HG03060 (cell line): ENCODE results near the gene C1orf174.

Source experiments
- ATAC-seq: cut with Tn5 transposase; IDR thresholded peaks from one replicate; pipeline ENCODE4 v1.9.1; 2021; ENCODE audit warnings: low read depth, moderate number of reproducible peaks; ENCODE audit not compliant: unreplicated experiment

The C1orf174 gene

DNA sequence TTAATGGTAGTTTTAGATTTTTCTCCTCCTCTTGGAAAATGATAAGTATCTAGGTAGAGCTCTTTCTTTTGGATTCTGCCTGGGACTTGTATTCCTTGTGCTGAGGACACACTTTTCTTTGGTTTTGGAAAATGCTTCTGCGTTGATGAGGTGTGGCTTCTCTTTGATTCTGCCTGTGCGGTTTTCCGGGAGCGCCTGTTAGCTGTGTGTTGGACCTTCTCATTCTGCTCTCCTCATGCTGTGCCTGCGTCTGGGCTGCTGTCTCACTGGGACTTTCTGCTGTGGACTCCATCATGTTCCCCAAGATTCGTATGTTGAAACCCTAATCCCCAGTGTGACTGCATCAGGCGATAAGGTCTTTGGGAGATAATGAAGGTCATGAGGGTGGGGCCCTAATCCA is 21.0 kb downstream of the C1orf174 start:
- ATAC-seq: no peak

DNA sequence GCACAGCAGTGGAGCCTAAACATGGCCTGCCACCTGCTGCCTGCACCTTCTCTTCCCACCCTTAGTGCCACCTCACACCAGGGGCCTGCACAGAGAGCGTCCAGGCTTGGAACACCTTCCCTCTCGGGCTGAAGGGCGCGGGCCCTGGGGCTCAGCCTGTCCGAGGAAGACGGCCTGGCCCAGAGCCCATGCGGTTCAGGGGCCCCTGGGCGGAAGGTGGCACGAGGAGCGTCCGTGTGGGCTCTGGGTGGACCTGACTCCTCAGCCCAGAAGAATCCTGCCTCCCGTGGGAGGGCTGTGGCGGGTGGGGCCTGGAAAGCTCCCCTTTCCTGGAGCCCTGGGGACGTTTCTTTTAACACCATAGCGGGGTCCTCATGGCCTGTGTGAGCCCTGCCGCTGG is 23.4 kb downstream of the C1orf174 start:
- no peak for ATAC-seq

DNA sequence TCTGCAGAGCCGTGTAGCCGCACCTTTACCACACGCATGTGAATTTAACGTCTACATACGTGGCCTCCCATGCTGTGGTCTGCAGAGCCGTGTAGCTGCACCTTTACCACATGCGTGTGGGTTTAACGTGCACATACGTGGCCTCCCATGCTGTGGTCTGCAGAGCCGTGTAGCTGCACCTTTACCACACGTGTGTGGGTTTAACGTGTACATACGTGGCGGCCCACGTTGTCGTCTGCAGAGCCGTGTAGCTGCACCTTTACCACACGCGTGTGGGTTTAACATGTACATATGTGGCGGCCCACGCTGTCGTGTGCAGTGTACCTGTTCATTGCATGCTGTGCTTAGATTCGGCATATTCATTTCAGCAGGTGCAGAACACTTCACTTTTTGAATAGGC is 25.3 kb downstream of the C1orf174 start:
- no peak for ATAC-seq

DNA sequence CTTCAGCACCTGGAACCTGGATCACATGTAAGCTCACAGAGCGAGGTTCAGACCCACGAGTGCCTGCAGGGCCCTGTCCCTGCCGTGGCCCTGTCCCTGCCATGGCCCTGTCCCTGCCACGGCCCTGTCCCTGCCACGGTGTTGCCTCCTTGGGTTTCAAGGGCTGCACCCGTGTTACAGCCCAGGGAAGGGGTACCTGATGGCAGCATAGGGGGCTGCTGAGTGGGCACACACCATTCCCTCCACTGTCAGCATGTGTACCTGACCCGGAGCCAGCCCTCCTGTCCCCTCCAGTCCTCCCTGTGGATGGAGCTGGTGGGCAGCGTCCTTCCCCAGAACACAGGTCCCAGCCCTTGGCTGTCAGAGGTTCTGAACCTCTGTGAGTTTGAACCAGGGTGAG is 27.5 kb downstream of the C1orf174 start:
- no peak for ATAC-seq

DNA sequence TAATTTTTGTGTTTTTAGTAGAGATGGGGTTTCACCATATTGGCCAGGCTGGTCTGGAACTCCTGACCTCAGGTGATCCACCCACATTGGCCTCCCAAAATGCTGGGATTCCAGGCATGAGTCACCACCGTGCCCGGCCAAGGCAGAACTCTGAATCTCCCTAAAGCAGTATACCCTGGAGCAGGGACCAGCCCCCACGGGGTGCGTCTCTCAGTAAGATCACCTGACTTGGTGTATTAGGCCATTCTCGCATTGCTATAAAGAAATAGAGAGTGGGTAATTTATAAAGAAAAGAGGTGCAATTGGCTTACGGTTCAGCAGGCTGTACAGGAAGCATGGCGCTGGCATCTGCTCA is 28.6 kb downstream of the C1orf174 start:
- no peak for ATAC-seq

DNA sequence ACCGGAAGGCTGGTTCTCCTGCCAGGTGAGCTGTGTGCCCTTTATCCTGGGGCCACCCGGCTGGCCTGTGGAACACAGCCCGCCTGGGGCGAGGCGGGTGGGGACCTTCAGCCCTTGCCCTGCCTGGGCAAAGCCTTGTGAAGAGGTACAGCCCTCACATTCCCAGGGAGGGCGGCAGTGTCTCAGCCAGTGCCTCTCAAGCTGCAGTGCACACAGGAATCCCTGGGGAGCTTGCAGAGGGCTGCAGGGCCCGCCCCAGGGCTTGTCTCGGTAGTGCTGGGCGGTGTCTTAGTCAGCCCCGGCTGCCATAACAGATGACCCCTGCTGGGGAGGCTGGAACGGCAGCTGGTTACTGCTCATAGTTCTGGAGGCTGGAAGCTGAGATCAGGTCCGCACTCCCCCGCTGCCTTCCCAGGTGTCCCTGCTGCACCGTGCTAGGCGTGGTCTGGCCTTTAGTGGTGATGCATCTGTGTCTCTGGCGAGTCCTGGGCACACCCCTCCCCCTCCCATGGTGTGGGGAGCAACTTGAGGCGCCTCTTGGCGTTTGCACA is 30.2 kb downstream of the C1orf174 start:
- ATAC-seq: no peak

DNA sequence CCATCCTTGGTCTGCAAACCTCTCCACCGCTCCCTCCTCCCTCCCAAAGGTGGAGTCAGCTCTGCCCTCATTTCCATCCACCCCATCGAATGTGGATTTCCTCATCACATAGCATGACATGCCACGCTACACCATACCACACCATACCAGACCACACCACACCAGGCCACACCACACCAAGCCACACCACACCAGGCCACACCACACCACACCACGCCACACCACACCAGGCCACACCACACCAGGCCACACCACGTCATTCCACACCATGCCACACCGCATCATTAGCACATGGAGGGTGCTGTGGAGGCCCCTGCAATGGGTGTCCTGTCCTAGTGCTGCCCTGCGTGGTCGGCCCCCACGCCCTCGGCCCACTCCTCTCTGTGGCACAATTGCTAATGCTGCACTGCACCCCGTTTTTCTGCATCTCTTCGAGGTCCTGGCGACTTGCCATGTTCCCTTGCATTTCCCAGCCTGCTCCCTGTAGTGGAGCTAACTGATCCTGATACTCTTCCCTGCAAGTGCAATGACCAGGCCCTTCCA is 31.5 kb downstream of the C1orf174 start:
- no peak for ATAC-seq

DNA sequence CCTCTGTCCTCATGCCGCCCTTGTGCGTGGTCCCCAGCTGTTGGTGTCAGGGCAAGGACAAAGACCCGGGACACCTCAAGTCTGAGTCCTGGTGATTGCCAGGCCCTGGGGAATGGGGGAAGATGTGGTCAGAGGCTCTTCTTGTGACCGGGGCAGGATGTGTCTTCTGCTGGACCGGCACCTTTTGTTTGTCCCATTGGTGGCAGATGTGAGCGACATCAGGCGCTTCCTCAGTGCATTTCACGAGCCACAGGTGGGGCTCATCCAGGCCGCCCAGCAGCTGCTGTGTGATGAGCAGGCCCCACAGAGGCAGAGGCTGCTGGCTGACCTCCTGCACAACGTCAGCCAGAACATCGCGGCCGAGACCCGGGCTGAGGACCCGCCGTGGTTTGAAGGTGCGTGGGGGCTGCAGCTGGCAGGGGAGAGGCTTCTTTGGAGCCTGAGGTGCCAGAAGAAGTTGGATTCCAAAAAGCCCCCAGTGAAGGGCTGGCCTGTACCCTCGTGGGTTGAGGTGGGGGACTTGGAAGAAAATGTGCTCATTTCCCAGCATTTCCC is 34.4 kb downstream of the C1orf174 start:
- no peak for ATAC-seq

DNA sequence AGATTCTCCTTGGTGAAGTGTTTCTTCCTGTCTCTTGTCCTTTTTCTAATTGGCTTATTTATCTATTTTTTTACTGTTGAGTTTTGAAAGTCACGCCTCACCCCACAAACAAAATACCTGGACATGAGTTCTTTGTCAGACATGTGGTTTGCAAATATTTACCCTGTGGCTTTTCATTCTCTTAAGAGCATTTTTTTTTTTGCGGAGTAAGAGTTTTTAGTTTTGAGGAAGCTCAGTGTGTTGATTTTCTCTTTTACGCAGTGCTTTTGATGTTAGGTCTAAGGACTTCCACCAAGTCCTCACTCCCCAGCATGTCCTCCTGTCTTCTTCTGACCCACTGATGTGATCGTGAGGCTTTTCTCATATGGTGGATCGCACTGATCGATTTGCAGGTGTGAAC is 35.2 kb downstream of the C1orf174 start:
- ATAC-seq: no peak

DNA sequence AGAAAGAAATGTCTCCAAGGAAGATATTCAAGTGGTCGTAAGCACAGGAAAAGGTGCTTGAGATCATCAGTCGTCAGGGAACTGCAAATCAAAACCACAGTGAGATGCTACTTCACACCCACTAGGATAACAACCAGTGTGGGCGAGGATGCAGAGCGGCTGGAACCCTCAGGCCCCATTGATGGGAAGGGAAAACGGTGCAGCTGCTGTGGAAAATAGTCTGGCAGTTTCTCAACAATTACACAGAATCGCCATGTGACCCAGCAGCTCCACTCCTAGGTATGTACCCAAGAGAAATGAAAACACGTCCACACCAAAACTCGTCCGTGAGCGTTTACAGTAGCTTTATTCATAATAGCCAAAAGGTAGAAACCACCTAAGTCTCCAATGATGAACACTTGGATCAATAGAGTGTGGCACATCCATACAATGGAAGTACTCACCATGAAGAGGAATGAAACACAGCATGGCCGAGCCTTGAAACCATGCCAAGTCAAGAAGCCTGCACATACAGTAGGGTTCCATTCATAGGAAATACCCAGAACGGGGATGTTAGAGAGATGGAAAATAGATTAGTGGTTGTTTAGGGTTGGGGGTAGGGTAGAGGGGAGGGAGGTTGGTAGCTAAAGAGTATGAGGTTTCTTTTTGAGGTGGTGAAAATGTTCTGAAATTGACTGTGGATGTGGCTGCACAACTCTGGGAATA is 36.7 kb downstream of the C1orf174 start:
- ATAC-seq: no peak

DNA sequence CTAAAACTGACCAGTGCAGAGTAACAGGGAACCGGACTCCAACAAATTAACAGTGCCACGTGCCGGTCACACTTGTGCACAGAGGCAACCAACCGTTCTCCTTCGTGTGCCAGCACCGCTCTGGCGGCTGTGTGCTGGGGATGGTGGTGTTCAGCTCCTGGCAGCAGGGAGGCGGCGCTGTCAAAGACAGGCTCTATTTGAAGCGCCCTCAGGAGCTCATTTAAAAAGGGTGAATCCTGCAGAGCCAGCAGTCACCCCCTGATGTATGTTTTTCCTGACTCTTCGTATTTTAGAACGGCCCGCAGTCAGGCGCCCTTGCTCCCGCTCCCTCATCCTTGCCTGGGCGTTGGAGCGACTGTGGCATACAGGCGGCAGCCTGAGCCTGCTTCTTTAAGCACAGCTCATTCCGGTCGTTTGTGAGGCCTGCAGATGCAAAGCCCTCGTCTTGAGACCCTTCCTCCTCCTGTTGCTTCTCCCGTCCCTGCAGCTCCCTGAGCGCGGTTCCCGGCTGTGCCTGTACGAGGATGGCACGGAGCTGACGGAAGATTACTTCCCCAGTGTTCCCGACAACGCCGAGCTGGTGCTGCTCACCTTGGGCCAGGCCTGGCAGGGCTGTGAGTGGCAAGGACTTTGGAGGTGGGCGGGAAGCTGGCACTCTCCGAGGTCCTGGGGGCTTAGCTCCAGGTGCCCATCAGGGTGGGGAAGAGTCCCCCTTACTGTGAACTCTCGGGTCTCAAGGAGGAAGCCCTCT is 41.7 kb downstream of the C1orf174 start:
- ATAC-seq: no peak

DNA sequence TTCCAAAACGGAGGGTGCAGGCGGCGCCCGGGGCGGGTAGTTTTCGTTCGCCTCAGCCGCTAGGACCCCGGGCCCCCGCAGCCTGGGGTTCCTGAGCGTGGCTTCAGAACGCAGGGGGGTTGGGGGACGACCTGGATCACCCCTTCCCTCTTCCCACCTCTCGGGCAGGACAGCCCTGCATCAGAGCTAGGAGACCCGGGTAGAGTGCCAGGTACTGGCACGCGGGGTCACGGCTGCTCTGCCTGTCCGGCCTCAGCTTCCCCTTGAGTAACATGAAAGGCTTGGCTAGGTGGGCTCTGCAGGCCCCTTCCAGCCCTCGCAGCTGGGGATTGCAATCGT is 42.3 kb downstream of the C1orf174 start:
- no peak for ATAC-seq

DNA sequence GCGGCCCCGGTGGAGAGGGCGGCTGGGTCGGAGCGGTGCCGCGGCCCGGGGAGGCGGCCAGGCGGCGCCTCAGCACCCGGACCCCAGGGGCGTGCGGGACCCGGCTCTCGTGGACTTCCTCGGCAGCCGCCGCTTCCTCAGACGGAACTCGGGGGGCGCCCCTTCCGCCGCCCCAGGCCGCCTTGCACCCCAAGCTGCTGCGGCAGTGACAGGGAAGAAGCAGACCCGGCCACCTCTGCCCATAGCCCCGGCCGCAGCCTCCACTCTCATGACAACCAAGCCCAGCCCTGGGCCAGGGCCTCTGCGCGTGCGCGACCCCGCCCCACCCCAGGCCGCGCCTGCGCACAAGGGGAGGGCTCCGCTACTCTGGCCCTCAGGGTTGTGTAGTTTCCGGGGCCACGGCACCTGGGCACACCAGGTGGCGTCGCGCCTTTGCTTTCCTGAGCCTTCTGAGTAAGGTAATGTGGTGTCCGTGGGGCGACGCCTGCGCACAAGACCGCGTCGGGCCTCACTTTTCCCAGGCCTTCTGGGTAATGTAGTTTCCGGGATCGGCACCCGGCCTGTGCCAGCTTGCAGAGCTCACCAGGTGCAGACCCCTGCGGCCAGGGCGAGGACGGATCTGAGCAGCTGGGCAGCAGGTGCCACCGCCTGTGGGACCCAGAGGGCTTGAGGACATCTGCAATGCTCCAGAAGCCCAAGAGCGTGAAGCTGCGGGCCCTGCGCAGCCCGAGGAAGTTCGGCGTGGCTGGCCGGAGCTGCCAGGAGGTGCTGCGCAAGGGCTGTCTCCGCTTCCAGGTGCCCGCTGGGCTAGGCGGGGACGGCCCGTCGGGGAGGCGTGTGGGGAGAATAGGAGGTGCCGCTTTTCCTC is 42.9 kb downstream of the C1orf174 start, which contains the start of the genes CEP104 and DFFB:
Gene CEP104, minus strand, starts transcription at position 289 of the 868 bp plus-strand sequence. CDS start 4,804 bp downstream, outside the sequence.
Gene DFFB, plus strand, starts transcription at position 554 of the 868 bp plus-strand sequence. Its CDS starts 128 bp downstream, at position 682.
- ATAC-seq: peak; percentile 93

DNA sequence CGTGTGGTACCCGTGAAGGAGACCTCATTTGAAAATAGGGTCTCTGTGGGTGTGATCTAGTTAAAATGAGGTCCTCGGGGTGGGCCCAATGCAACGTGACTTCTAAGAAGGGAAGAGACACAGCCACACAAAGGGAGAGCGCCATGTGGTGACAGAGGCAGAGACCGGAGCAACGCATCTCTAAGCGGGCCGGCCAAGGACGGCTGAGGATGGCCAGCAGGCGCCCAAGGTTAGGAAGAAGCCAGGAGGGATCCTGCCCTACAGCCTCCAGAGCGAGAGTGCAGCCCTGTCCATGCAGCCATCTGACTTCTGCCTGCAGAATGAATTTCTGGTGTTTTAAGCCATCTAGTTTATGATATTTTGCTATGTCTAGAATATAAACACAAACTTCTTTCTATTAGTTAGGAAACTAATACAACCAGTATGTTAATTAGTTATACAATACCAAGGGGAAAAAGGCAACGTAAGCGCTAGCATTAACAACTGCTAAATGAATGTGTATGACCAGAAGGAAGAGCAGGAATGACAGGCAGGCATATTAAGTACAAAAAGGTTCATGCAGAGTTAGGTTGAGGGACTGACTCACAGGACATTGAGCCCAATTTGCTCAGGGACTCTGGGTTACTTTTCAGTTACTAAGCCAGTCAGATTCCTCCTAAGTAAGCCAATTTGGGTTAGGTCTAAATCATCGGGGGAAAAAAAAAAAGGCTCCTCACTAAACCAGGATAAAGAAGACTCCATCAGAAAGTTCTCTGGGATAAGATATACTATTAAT is 47.2 kb downstream of the C1orf174 start:
- no peak for ATAC-seq

DNA sequence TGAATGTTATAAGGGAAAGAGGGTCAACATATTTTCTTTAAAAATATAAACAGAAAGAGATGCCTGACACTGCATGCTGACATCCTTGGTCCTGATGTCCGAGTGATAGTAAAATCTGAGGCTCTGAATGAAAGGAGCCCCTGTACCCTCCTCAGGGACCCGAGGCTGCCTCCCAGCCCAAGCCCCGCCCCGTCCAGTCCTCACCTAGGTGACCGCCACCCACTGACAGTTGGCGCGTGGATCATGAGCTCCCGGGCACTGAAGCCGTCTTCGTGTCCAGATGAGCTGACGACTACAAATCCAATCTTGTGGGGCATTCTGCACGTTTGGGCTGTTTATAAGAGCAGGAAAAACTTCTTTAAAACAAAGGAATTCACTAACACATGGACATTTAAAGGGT is 48.0 kb downstream of the C1orf174 start:
- ATAC-seq: no peak

DNA sequence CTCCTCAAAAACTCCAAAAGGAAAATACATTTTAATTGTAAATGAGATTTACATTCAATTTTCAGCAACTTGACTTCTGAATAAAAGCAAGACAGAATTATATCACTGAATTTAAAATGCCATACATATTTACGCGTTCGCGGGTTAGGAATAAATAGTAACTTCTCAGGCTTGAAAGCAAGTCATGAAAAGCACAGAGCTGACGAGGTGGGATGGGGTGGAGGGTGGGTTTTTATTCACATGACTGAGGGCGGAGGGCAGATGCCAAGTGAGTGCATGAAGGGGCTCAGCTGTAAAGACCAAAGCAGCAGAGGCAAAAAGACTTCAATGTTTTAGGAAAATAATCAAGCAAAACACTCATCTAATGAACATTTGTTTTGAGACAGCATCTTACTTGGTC is 48.8 kb downstream of the C1orf174 start:
- ATAC-seq: no peak

DNA sequence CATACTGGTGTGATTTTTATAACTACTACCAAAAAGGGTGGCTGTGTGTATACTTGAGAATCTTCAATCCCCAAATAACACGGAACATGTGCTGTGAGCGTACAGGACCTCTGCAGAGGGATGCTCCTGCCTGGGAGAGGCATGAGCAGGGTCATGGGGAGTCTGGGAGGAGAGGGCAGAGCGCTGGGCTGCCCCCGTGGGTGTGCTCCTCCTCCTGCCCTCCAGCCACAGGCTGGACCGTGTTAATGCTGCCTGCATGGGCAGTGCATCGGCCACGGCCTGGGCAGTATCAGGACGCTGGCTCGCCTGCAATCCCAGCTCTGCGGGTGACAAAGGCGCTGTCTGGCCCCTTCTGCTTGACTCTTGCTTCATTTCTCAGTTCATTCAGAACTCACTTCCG is 49.2 kb downstream of the C1orf174 start:
- ATAC-seq: no peak

DNA sequence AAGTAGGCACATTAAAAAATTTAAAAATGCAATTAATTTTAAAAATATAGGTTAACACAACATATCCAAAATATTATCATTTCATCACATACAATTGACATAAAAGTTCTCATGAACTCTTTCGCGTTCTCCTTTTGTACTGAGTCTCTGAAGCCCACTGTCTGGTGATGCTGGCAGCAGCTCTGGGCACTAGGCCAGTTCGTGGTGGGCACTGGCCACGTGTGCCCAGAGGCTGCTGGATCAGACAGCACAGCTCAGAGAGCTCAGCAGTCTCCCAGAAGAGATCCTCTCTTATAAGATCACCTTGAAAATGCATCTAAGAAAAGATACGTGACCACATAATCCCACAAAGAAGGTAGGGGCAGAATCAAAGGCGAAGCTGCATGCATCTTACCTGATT is 53.0 kb downstream of the C1orf174 start:
- ATAC-seq: no peak

DNA sequence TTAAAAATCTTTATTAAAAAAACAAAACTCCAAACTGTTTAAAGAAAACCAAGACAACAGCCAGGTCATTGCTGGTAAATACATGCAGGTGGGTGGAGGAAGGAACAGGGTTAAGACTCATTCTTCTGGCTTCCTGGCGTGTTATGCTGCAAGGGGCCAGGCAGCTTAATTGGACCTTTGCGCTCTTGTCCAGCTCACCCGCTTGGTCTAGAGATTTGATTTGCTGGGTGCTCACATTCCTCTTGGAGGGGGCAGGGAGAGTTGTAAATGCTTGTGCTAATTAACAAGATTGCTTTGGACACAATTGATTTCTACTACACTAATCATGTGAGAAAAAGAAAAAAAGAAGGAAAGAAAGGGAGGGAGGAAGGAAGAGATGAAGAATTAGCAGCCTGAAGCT is 53.5 kb downstream of the C1orf174 start:
- no peak for ATAC-seq

DNA sequence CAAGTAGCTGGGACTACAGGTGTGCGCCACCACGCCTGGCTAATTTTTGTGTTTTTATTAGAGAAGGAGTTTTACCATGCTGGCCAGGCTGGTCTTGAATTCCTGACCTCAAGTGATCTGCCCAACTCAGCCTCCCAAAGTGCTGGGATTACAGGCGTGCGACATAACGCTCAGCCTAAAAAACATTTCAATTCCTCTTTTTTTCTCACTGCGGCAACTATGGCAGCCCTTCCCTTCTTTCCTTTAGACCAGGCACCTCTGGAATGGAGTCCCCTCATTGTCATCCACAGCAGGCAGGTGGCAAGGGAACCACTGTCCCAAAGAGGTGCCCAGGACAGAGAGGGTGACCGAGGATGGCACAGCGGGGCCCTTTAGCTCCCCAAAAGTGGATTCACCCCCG is 57.2 kb downstream of the C1orf174 start:
- ATAC-seq: no peak
